GM19455 (cell line): ENCODE results near the gene CBFB.
A peak's percentile ranks its signal among the peaks of the same experiment; 100 is the strongest.

Experiments
- ATAC-seq: cut with Tn5 transposase; IDR thresholded peaks from one replicate; pipeline ENCODE4 v1.9.1; 2021; ENCODE audit not compliant: unreplicated experiment

Gene CBFB

GRCh38 chr16:67091906-67092566 lies 63.1 kb downstream of the CBFB start:
- ATAC-seq = no peak

GRCh38 chr16:67093098-67093726 lies 64.3 kb downstream of the CBFB start:
- no peak for ATAC-seq

DNA sequence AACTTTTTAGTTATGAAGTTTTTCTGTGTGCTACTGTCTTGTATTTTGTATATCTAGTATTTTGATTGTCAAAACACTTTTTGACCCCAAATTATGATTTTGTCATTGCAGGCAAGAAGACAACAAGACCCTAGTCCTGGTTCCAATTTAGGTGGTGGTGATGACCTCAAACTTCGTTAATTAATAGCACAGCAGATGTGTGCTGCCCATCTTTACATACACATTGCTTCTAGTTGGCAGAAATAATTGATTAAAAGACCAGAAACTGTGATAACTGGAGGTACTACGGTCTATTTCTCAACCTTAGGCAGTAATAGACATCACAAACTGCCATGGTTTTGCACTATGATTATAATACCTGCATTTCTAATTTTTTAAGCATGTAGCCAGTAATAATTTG lies 69.7 kb downstream of the CBFB start:
- ATAC-seq = no peak

- ATAC-seq = no peak
These were observed 71.8 kb downstream of the CBFB start for GRCh38 chr16:67100569-67101310.

DNA sequence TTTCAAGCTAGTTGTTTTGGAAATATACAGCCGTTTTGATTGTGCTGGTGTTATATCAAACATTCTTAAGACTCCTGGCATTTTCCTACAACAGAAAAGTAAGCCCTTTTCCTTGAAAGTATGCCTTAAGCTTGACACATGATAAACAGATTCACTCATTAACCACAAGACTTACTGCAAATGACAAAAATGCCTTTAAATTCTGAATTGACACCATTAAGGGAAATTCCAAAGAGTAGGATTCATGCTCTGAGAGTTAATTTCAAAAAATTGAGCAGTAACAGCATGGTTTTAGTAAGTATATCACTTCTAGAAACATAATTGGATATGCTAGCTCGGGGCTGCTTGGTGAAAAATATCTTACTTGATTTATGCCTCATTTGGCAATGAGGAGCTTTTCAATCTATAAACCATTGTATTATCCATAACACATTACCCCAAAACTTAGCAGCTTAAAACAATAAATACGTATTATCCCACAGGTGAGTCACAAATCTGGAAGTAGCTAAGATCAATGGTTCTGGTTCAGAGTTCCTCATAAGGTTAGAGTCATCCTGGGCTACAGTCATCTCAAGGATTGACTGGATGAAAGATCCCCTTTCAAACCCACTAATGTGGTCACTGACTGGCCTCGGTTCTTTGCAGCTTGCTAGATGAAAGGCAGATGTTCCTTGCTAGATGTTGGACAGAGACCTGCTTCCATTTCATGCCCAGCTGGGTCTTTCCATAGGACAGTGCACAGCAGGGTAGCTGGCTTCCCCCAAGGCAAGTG lies 72.5 kb downstream of the CBFB start:
- ATAC-seq = no peak

- ATAC-seq = no peak
These were observed 75.1 kb downstream of the CBFB start for GRCh38 chr16:67104061-67104460.

- ATAC-seq = no peak
These were observed 75.9 kb downstream of the CBFB start for GRCh38 chr16:67104845-67105244.

DNA sequence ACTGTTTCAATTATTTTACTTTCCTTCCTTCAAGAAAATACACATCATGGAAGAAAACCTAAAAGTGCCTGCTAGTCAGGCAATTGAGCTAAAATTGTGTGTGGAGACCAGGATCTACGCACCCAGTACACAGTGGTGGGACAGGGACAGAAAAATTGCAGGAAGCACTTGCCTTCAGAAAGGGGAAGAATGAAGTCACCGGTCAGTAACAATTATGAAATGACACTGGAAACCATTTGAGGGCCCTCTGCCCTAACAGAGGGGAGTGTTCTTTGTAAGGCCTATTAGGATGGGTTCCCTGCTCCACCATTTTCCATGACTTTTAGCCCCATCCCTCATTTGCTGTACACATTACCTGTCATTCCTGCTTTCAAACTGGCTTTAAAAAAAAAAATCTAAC lies 76.3 kb downstream of the CBFB start:
- no peak for ATAC-seq

DNA sequence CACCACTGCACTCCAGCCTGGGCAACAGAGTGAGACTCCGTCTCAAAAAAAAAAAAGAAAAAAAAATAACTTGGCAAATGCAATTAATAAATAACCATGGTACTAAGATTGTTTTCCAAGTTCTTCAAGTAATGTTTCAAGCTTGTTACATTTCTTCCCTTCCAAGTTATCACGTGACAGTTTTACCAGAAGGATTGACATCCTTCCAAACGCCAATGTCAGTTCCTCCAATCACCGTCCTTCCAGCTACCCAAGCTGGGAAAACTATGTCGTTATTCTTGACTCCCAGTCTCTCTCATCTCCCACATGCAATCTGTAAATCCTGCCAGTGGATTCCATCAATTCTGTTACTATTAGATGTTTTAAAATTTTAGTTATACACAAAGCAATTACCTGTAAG lies 76.9 kb downstream of the CBFB start:
- ATAC-seq = no peak

DNA sequence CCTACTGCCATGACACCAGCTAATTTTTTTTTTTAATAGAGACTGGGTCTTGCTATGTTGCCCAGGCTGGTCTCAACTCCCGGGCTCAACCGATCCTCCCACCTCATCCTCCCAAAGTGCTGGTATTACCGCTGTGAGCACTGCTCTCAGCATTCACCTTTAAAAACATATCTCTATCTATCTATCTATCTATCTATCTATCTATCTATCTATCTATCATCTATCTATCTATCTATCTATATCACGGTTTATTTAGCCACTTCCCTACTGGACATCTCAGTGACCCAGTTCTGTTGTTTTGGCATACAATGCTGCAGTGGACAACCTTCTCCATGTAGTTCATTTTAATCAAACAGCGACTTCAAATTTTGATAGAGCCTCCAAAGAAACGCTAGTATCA lies 79.5 kb downstream of the CBFB start:
- ATAC-seq = no peak

- no peak for ATAC-seq
These were observed 80.0 kb downstream of the CBFB start for GRCh38 chr16:67108931-67109406.

DNA sequence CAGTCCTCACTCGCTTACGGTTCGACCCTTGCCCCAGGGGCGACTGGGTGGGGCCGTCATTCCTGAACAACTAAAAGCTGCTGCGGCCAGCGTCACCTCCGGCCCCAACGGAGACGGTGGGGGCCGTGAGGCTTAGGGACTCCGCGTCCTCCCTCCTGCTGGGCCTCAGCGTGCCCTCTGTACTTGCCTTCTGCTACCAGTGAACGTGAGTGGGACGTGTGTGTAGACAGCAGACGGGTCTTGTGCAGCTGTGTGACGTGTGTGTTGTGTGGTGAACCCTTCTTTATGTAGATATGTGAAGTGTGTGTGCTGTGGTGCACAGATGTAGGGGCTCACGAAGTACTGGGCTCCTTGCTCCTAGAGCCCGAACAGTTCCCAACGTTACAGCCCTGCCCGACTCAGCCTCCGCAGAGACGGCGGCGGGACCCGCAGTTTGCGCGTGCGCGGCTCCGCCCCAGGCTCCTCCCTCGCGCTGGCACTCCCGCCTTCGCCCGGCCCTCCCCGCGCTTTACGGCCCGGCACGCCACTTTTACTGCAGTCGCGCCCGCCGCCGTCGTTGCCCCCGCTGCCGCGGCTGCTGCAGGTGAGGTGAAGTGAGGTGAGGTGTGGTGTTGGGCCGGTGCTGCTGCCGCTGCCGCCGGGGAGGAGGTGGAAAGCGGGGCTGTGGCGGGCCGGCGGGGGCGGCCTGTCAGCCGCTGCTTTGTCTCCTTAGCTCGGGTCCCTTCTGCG lies 80.6 kb downstream of the CBFB start, which contains the start of gene PHAF1:
Gene PHAF1, plus strand, starts transcription at position 535 of the 729 bp plus-strand sequence. CDS start 235 bp downstream, outside the sequence.
- peak; percentile 77 for ATAC-seq

DNA sequence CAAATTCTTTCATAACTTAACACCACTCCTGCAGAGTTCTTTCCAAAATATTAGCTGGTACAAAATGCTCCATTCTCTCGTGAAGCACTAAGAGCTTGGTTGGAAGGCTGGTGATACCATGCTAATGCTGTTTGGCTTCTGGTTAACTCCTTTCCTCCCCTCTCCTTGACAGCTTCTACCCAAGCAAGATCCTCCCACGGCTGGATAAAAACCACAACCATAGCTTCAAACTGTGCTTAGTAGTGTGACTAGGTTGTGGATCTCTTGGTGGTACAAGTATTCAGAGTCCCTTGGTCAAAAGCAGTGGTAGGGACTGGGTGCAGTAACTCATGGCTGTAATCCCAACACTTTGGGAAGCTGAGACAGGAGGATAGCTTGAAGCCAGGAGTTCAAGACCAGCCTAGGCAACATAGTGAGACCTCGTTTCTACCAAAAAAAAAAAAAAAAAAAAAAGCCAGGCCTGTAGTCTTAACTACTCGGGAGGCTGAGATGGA lies 83.0 kb downstream of the CBFB start:
- no peak for ATAC-seq

DNA sequence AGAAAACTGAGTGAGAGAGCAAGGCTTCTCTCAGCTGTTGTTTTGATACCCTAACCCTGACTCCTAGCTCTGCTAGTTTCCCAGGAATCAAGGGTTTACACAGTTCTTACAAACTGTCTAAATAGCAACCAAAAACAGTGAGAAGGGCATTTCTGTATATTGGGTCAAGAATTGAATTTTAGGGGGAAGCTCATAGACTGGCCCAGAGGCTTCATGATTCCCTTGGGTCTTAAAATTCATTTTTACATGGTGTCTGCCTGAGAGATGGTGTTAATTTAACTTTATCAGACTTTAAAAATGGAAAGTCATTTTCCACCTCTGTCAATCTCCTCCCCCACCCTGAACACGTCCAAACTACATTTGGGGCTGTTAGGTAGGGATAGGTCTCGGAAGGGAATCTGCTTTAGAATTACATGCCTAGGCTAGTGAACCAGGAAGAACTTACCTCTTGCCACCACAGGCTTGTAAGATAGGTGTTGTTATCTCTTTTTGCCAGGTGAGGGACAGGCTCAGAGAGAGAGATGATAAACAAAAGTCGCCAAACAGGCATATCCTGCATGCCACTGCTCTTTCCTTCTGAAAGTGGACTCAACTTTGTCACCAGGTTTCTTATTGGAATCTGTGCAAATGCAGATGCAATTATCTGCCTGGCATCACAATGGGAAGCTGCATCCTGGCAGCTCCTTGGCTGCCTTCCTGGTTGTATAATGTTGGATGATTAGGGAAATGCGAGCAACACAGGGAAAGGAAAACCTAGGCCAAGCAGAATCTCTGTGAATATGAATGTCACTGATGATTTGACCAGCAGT lies 83.8 kb downstream of the CBFB start:
- ATAC-seq = no peak

DNA sequence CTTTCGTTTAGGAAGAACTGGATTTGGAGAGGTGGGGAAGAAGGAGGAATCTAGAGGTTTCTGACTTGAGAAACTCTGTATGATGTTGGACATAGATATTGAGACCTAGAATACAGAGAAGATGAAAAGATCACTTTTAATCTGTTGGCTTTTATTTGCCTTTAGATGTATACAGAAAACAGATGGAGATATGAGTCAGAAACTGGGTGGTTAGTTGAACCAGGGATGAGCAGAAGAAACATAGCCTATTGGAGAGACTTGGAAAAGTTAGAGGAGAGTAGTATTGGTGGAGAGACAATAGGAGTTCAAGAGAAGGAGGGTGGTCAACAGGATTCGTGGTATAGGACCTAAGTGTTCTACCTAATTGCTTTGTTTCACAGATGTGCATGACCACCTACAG lies 85.8 kb downstream of the CBFB start:
- ATAC-seq = no peak

DNA sequence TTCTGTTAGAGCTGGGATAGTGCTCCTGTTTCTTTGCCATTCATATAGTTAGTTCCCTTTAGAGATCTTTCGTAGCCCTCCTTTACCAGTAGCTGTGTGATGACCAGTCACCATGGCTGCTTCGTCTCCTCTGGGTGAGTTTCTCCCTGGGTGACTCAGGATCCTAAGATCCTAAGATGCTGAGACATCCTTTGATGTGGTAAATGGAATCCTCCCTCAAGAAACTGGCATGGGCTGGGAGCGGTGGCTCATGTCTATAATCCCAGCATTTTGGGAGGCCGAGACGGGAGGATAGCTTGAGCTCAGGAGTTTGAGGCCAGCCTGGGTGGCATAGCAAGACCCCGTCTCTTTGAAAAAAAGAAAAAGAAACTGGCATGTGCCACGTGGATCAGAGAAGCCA lies 86.7 kb downstream of the CBFB start:
- no peak for ATAC-seq

DNA sequence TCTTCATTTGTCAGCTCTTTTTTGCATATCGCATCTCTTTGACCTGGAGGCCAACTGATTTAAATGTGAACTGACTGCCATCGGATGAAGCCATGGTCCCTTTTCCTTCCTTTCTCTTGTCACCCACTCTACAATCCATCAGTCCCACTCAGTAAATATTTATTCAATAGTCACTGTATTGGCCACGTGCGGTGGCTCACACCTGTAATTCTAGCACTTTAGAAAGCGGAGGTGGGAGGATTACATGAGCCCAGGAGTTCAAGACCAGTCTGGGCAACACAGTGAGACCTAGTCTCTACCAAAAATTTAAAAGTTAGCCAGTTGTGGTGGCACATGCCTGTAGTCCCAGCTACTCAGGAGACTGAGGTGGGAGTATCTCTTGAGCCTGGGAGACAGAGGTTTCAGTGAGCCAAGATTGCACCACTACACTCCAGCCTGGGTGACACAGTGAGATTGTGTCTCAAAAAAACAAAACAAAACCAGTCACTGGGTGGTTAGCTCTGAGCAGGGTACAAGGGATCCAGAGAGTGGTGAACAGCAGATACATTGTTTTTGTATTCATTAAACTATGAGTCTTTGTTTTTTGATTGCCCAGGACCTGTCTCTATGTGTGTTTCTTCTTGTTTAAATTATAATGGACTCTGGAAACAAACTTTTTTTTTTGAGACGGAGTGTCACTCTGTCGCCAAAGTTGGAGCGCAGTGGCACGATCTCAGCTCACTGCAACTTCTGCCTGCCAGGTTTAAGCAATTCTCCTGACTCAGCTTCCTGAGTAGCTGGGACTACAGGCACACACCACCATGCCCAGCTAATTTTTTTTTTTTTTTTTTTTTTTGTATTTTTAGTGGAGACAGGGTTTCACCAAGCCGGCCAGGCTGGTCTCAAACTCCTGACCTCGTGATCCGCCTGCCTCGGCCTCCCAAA lies 87.7 kb downstream of the CBFB start:
- ATAC-seq = no peak

GRCh38 chr16:67117716-67118115 lies 88.8 kb downstream of the CBFB start:
- ATAC-seq = no peak

DNA sequence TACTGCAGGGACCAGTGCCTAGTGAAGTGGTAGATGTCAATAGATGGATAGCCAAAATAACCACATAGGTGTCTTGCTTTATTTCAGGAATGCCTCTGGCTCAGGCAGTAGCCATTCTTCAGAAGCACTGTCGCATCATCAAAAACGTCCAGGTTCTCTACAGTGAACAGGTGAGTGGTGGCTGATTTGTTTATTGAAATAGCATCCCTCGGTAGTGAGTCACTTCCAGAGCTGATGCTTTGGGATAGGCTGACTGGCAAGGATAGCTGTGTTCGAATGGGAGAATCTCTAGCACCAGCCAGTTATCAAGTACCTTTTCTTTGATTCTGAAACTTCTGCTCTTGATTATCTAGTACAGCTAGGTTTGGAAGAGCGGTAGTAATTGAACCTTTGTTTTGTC lies 91.1 kb downstream of the CBFB start:
- no peak for ATAC-seq
